Bronchial epithelial cell (primary cell): Measurements from ENCODE around the gene AMPD2. TPM values are rescaled to one million over a fixed set of nuclear protein-coding genes. Genes with fewer than 3 reads are reported as not detected.
"Not testable (repeated sequence)": the region's sequence is repeated elsewhere in the genome, so short reads cannot be mapped to it uniquely, and the experiment has no call there.

ENCODE experiments used
- DNase-seq: peaks from one replicate; pipeline ENCODE4 v3.0.0-alpha.2; 2010; ENCODE audit warnings: low read depth
- FAIRE-seq: peaks from 2 replicates; lab custom pipeline; 2011; peaks lifted over from hg19 to GRCh38; lab: Jason Lieb, UNC
- H3K27me3 ChIP-seq: 2 replicates; pipeline ENCODE4 v1.5.1; 2011; ENCODE audit warnings: low read length; ENCODE audit not compliant: control insufficient read depth, insufficient read depth
- H3K36me3 ChIP-seq: 2 replicates; pipeline ENCODE4 v1.5.1; 2011; ENCODE audit warnings: low read length; ENCODE audit not compliant: control insufficient read depth, insufficient read depth
- H3K4me3 ChIP-seq: 2 replicates; pipeline ENCODE4 v1.5.1; 2011; ENCODE audit warnings: mild to moderate bottlenecking, low read depth, low read length, control low read depth
- CTCF ChIP-seq: IDR thresholded peaks from 2 replicates; pipeline ENCODE4 v1.5.1; 2011; ENCODE audit warnings: mild to moderate bottlenecking, moderate library complexity, low read length, control low read depth, inconsistent platforms; ENCODE audit not compliant: insufficient read depth, severe bottlenecking
- total RNA-seq: library from RNA; depleted of rRNA; stranded (reverse); fragments of >200 nt; gene quantifications from 2 replicates; pipeline ENCODE4 v1.2.1, GENCODE V29; 2014

Gene AMPD2
- total RNA-seq, 1 donor from 2014 or later: 21.9 TPM

DNA sequence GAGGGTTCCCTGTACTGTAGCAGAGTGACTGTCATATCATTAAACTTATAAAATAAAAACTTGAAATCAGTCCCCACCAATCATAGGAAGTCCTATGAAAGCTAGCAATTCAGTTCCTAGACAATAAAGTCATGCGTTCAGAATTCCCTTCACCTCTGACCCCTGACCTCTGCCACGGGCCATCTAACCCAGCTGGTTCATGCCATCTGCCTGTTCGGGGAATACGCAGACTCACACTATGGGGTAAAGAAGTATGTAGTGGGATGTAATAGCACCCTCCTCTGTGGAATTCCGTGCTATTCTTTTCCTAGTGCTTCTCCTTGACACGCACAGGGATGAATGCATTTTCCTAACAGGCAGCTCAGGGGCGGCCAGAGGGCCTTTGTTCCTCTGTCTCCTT is 38.3 kb downstream of the AMPD2 start:
- DNase-seq (no peak), FAIRE-seq (no peak)
- TF ChIP-seq CTCF: no peak
- H3K27me3 ChIP-seq: no peaks in the 10 kb centered on the region
- H3K36me3 ChIP-seq: no peaks in the 10 kb centered on the region
- no peak overlapping the region for H3K4me3 ChIP-seq

DNA sequence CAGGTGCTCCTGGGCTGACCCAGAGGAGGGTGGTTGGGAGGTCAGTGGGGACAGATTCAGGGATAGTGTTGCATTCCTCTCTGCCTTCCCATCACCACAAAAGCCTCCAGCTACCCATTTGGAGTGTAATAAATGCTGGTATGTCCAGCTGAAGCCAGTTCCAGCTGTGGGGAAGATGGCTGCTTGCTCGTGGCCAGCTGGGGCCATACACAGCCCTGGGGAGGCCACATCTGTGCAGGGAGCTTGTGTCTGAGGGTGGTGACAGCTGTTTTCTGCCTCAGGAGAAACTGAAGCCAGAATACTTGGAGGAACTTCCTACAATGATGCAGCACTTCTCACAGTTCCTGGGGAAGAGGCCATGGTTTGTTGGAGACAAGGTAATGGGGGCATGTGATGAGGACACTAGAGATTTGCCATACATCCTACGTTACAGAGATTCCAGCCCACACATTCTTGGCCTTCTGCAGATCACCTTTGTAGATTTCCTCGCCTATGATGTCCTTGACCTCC is 39.0 kb downstream of the AMPD2 start:
- no peak for DNase-seq
- TF ChIP-seq CTCF: no peak
- no peak for FAIRE-seq
- no peaks in the 10 kb centered on the region for H3K27me3 ChIP-seq
- no peak overlapping the region for H3K4me3 ChIP-seq
- no peaks in the 10 kb centered on the region for H3K36me3 ChIP-seq

DNA sequence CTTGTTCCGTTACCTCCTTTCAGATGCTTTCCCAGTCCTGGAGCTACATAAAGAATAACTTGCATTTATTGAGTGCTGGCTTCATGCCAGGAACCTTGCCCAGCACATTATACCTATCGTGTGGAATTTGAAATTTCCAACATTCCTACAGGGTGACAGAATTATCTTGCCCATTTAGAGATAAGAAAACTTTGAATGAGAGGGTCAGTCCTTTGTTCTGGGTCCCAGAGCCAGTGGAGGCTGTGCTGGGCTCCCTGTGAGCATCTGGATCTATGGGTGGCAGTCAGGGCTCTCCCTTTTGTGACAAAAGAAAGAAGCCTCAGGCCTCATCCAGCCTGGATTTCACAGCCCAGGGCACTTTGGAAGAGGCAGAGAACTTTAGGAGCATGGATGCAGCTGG is 39.5 kb downstream of the AMPD2 start:
- DNase-seq: no peak
- TF ChIP-seq CTCF: no peak
- H3K4me3 ChIP-seq: no peak overlapping the region
- H3K36me3 ChIP-seq: no peaks in the 10 kb centered on the region
- no peak for FAIRE-seq
- H3K27me3 ChIP-seq: no peaks in the 10 kb centered on the region

DNA sequence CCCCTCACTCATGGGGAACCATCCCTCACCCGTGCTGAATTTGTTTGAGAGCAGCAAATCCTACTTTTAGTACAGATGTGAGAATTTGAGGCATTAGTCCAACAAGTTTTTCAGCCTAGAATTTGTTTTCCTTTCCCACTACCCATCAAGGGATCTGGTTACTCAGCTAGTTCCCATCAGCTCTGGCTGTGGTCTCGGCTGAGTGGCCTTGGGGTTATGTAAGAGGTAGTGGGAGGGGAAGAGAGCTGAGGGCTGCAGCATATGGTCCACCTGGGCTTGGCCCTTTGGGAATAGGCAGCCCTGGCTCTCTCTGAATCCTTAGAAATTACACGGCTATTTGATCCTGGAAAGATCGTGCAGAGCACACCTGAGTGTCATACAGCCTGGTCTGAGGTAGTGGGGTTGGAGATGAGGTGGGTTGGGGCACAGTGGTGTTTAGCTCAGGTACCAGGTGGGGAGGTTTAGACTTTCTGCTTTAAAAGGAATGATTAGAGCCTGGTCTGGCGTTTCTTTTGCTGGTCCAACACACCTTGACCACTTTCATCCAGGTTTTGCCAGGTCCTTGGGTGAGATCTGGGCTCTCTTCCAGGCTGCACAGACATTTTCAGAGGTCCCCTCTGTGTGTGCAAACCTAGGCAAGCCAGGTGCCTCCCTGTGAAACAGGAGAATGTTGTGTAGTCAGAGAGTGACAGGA is 40.5 kb downstream of the AMPD2 start:
- DNase-seq (no peak), FAIRE-seq (no peak)
- no peak for TF ChIP-seq CTCF

GRCh38 chr1:109660691-109661026 is 41.0 kb downstream of the AMPD2 start:
- H3K4me3 ChIP-seq, H3K27me3 ChIP-seq, H3K36me3 ChIP-seq, DNase-seq, FAIRE-seq: not testable (repeated sequence)

More for the DNA sequence above, 40.5 kb downstream of the AMPD2 start:
- Histone ChIP-seq H3K36me3 (no peaks in the 10 kb centered on the region), H3K4me3 (no peak overlapping the region), H3K27me3 (no peaks in the 10 kb centered on the region)

DNA sequence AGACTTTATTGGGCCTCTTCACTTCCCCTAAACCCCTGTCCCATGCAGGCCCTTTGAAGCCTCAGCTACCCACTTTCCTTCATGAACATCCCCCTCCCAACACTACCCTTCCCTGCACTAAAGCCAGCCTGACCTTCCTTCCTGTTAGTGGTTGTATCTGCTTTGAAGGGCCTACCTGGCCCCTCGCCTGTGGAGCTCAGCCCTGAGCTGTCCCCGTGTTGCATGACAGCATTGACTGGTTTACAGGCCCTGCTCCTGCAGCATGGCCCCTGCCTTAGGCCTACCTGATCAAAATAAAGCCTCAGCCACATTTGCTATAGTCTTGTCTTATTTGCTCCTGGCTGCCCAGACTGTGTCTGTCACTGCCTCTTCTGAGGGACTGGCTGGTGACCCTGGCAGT is 41.8 kb downstream of the AMPD2 start:
- H3K36me3 ChIP-seq: no peaks in the 10 kb centered on the region
- no peak overlapping the region for H3K4me3 ChIP-seq
- no peak for TF ChIP-seq CTCF
- FAIRE-seq: no peak
- H3K27me3 ChIP-seq: no peaks in the 10 kb centered on the region
- DNase-seq: no peak
